WERI-Rb-1 (cell line): ENCODE results near the gene WWOX.

Experiments
- DNase-seq: peaks from one replicate; pipeline ENCODE4 v3.0.0-alpha.2; 2020
- H3K27ac ChIP-seq: fragments of 250-450 bp; sonication (Bioruptor Pico); 2 replicates; pipeline ENCODE4 v1.5.1; 2020; ENCODE audit warnings: mild to moderate bottlenecking, moderate library complexity
- H3K27me3 ChIP-seq: fragments of 250-450 bp; sonication (Bioruptor Pico); 2 replicates; pipeline ENCODE4 v1.5.1; 2021; ENCODE audit warnings: mild to moderate bottlenecking, low read depth, moderate library complexity; ENCODE audit not compliant: insufficient read depth, severe bottlenecking
- H3K36me3 ChIP-seq: fragments of 250-450 bp; sonication (Bioruptor Pico); 2 replicates; pipeline ENCODE4 v1.5.1; 2020; ENCODE audit warnings: mild to moderate bottlenecking, moderate library complexity
- H3K4me3 ChIP-seq: 2 replicates; pipeline ENCODE4 v1.5.1; 2011; ENCODE audit warnings: low read depth, mild to moderate bottlenecking, control low read depth, low read length
- H3K9me3 ChIP-seq: fragments of 250-450 bp; sonication (Bioruptor Pico); 2 replicates; pipeline ENCODE4 v1.5.1; 2021; ENCODE audit warnings: mild to moderate bottlenecking, moderate library complexity; ENCODE audit not compliant: severe bottlenecking
- TF ChIP-seq, protein P1 (sequence below): IDR thresholded peaks from 2 replicates; pipeline ENCODE4 v1.5.1; 2011; ENCODE audit warnings: low read depth, mild to moderate bottlenecking, control low read depth, inconsistent platforms, low read length

WWOX gene

DNA sequence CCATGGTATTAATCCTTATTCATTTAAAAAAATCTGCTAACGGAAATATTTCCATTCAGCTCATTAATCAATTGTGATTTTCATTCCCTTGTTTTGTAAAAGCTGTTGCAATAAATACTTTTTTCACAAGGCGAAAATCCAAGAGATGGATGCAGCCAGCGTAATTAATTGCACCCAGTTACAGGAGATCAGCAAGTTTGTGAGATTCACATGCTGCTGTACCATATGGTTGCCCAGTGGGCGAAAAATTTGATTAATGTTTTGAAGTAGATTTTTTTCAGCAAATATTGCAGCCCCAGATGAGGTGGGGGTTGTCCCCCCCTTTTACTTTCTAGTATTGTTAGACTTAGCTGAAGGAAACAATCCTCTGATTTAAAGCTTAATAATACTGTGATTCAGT is 186.6 kb downstream of the WWOX start:
- no peaks in the 10 kb centered on the region for H3K27me3 ChIP-seq
- DNase-seq = no peak
- TF ChIP-seq, protein P1, sequence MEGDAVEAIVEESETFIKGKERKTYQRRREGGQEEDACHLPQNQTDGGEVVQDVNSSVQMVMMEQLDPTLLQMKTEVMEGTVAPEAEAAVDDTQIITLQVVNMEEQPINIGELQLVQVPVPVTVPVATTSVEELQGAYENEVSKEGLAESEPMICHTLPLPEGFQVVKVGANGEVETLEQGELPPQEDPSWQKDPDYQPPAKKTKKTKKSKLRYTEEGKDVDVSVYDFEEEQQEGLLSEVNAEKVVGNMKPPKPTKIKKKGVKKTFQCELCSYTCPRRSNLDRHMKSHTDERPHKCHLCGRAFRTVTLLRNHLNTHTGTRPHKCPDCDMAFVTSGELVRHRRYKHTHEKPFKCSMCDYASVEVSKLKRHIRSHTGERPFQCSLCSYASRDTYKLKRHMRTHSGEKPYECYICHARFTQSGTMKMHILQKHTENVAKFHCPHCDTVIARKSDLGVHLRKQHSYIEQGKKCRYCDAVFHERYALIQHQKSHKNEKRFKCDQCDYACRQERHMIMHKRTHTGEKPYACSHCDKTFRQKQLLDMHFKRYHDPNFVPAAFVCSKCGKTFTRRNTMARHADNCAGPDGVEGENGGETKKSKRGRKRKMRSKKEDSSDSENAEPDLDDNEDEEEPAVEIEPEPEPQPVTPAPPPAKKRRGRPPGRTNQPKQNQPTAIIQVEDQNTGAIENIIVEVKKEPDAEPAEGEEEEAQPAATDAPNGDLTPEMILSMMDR = no peak
- no peaks in the 10 kb centered on the region for H3K36me3 ChIP-seq
- no peak overlapping the region for H3K4me3 ChIP-seq
- H3K9me3 ChIP-seq = no peaks in the 10 kb centered on the region
- H3K27ac ChIP-seq = no peak overlapping the region

DNA sequence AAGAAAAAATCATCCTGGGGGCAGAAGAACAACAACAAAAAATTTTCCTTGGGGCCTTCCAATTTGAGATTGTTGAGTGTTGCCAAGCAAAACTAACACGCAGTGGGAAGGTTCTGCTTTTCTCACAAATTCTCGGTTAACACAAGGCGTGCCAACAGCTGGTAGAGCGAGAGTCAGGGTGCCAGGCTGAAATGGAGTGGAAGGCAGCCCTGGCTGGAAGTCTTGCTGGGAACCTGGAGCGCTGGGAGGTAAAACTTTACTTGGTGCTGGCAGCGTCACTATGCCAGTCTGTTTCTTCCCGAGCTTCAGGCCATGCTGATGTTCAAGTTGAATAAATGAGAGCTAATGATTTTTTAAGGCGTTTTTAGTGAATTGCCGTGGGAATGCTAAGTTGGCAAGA is 189.4 kb downstream of the WWOX start:
- no peak for DNase-seq
- Histone ChIP-seq H3K27me3 (no peaks in the 10 kb centered on the region), H3K36me3 (no peaks in the 10 kb centered on the region), H3K9me3 (no peaks in the 10 kb centered on the region), H3K4me3 (no peak overlapping the region), H3K27ac (no peak overlapping the region)
- TF ChIP-seq, protein P1 = no peak

DNA sequence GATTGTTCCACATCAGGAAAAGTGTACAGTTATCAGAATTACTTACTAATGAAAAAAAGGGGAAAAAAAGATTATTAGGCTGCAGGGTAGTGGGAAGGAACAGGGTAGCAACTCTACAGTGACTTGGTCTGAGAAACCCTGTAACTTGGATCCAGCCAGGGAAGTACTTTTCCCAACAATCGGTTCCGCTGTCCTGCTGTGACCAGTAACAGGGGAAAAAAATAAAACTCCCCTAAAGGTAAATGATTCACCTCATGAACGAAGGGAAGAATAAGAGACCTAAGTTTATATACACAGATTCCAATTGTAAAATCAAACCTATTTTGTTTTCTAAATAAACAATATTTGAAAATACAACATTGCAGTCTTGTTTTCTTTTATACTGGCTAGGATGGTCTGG is 189.9 kb downstream of the WWOX start:
- no peaks in the 10 kb centered on the region for H3K36me3 ChIP-seq
- H3K9me3 ChIP-seq = no peaks in the 10 kb centered on the region
- H3K27me3 ChIP-seq = no peaks in the 10 kb centered on the region
- H3K4me3 ChIP-seq = no peak overlapping the region
- no peak for DNase-seq
- TF ChIP-seq, protein P1 = no peak
- no peak overlapping the region for H3K27ac ChIP-seq

DNA sequence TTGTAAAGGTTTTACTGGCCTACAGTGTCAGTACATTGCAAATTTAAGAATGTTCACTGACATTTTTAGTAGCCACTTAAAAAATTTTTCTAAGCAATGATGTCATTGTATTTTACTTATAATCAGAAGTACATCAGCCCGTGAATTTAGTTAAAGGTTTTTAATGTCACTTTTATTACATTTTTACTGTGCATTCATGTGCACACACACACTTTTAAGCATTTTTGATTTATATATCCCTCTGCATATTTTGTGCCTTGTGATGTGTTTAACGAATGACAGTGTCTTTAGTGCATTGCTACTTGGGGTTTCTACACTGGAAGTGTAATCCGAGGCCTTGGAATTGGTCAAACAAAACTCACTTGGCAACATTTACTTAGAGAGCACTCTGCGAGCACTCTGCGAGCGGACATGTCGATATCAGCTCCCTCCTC is 190.4 kb downstream of the WWOX start:
- no peak for DNase-seq
- no peak overlapping the region for H3K27ac ChIP-seq

DNA sequence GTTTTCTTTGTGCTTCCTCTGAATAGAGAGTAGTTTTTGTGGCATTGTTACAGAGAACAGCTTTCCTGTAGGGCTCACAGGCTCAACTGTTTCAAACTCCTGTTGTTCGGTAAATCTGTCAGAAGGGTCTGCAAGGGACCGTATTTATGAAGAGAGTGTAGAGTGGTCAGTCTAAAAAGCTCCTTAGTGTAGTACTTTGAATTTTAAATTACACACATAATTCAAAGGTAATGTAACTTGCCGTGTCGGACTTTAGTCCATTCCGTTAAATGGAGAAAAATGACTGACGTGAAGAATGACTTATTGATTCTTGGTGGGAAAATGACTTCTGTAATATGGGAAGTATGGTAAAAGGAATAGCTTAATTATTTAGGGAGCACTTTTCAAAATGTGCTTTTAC is 190.9 kb downstream of the WWOX start:
- no peak overlapping the region for H3K27ac ChIP-seq
- DNase-seq = no peak
- no peaks in the 10 kb centered on the region for H3K27me3 ChIP-seq
- H3K36me3 ChIP-seq = no peaks in the 10 kb centered on the region
- H3K4me3 ChIP-seq = no peak overlapping the region
- no peaks in the 10 kb centered on the region for H3K9me3 ChIP-seq
- TF ChIP-seq, protein P1 = no peak

More for the DNA sequence above, 190.4 kb downstream of the WWOX start:
- Histone ChIP-seq H3K36me3 (no peaks in the 10 kb centered on the region), H3K4me3 (no peak overlapping the region), H3K27me3 (no peaks in the 10 kb centered on the region), H3K9me3 (no peaks in the 10 kb centered on the region)
- TF ChIP-seq, protein P1 = no peak

DNA sequence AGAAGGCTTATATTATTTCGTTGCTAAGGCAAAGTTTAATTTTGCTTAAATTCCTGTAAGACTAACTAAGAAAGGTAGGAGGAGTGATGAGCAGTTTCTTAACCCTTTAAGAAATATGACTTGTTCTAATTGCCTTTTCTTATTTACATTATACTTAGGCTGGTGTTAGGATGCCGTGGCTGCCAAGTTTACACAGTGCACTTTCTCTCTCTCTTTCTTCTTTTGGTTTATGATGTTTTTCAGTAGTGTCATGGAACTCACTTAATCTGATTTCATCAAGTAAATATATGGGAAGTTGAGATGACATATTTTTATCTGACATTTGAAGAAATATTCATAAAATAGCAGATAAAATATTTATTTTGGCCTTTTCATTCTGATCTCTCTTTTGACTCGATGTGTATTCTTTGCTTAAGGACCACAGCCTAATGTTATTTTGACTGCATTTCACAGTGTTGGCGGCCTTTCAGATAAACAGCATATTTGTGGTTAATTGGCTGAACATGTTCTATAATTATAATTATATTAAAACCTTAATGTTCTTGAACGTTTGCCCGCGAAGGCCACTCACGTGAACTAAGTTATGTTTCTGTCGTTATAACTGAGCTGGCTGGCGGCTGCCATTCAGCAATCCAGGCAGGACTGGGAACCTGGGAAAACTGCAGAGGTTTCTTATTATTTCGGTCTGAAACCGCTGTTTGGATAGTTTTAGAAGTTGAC is 191.6 kb downstream of the WWOX start:
- DNase-seq = no peak
- TF ChIP-seq, protein P1 = no peak
- H3K9me3 ChIP-seq = no peaks in the 10 kb centered on the region

More for the DNA sequence above, 191.6 kb downstream of the WWOX start:
- no peak overlapping the region for H3K27ac ChIP-seq
- H3K4me3 ChIP-seq = no peak overlapping the region
- H3K36me3 ChIP-seq = no peaks in the 10 kb centered on the region
- no peaks in the 10 kb centered on the region for H3K27me3 ChIP-seq
